ENCODE measurements around the gene TBC1D1. TPM values are rescaled to one million over a fixed set of nuclear protein-coding genes. Genes with fewer than 3 reads are reported as not detected.
"Not testable (repeated sequence)": the region's sequence is repeated elsewhere in the genome, so short reads cannot be mapped to it uniquely, and the experiment has no call there.

The TBC1D1 gene
- total and polyA plus RNA-seq, 2 donors (not counting 3 experiments of a cell fraction or from before 2014, with no cell fraction given), result 63.5 to 116 TPM

GRCh38 chr4:37975321-37975822, 84.5 kb downstream of the TBC1D1 start:
- POLR2A ChIA-PET; H2AFZ ChIP-seq (ENCODE audit: low read depth, low read length); H3K9me1 ChIP-seq (replicated peaks; ENCODE audit: control insufficient read depth, extremely low read depth, insufficient read depth, low read length); H4K20me1 ChIP-seq (replicated peaks; ENCODE audit: control insufficient read depth, extremely low read depth, insufficient read depth, low read length); H3K36me3 ChIP-seq (ENCODE audit: control insufficient read depth in 2 of 2, extremely low read depth in 1 of 2, insufficient read depth in 2 of 2, low read length in 2 of 2); FAIRE-seq; H3K9ac ChIP-seq (replicated peaks; ENCODE audit: extremely low read depth, insufficient read depth, low read length); H3K27ac ChIP-seq (ENCODE audit: insufficient read depth, low read depth, low read length); H3K4me2 ChIP-seq (ENCODE audit: insufficient read depth, low read length); H3K9me3 ChIP-seq (replicated peaks; ENCODE audit: control insufficient read depth, insufficient read depth, low read length); dilution Hi-C loops (cut with MboI; ENCODE audit: extremely low pct_ligation_motif_present, low sequenced_read_pairs); DNase-seq (ENCODE audit: low read depth, low spot score); BruUV-seq (replicated peaks); H3K27me3 ChIP-seq (ENCODE audit: control insufficient read depth in 2 of 2, insufficient read depth in 2 of 2, low read length in 2 of 2); H3K4me3 ChIP-seq (replicated peaks in 1 of 3; ENCODE audit: insufficient read depth in 1 of 3, low read depth in 1 of 3, low read length in 3 of 3): not testable (repeated sequence)
- intact Hi-C loops (cut with micrococcal nuclease), result loop anchor here (5.0 kb wide), 3 partner anchors 83 to 308 kb away; partner anchors contain the start of genes RELL1 and TBC1D1
- Histone ChIP-seq H3K4me1 (ENCODE audit: control insufficient read depth, extremely low read depth, insufficient read depth, low read length) (peaks cover 13% of the 10 kb centered on the region), H3K79me2 (ENCODE audit: control insufficient read depth, insufficient read depth, low read length) (peaks cover 16% of the 10 kb centered on the region)
- CTCF ChIA-PET, result interaction anchor here (1.6 to 1.8 kb wide), 2 partner anchors 9 to 45 kb away, joined by 4 read pairs; no protein-coding TSS in a partner anchor

GRCh38 chr4:37976507-37976906, 85.6 kb downstream of the TBC1D1 start:
- POLR2A ChIA-PET, result no interaction called here
- Histone ChIP-seq H3K27me3 (ENCODE audit: control insufficient read depth in 2 of 2, insufficient read depth in 2 of 2, low read length in 2 of 2) (no peaks in the 10 kb centered on the region), H3K9ac (replicated peaks; ENCODE audit: extremely low read depth, insufficient read depth, low read length) (peak overlapping the region; percentile 51), H3K27ac (ENCODE audit: insufficient read depth, low read depth, low read length) (no peak overlapping the region), H3K79me2 (ENCODE audit: control insufficient read depth, insufficient read depth, low read length) (peaks cover 21% of the 10 kb centered on the region), H3K9me1 (replicated peaks; ENCODE audit: control insufficient read depth, extremely low read depth, insufficient read depth, low read length) (no peaks in the 10 kb centered on the region), H2AFZ (ENCODE audit: low read depth, low read length) (peak overlapping the region; percentile 66), H4K20me1 (replicated peaks; ENCODE audit: control insufficient read depth, extremely low read depth, insufficient read depth, low read length) (no peaks in the 10 kb centered on the region), H3K4me2 (ENCODE audit: insufficient read depth, low read length) (peak overlapping the region; percentile 26), H3K36me3 (ENCODE audit: control insufficient read depth in 2 of 2, extremely low read depth in 1 of 2, insufficient read depth in 2 of 2, low read length in 2 of 2) (no peaks in the 10 kb centered on the region), H3K4me3 (replicated peaks in 1 of 3; ENCODE audit: insufficient read depth in 1 of 3, low read depth in 1 of 3, low read length in 3 of 3) (peak overlapping the region in 2 of 3 experiments; percentile 43 to 48), H3K9me3 (replicated peaks; ENCODE audit: control insufficient read depth, insufficient read depth, low read length) (no peaks in the 10 kb centered on the region), H3K4me1 (ENCODE audit: control insufficient read depth, extremely low read depth, insufficient read depth, low read length) (peaks cover 13% of the 10 kb centered on the region)
- intact Hi-C loops (cut with micrococcal nuclease), result loop anchor here (5.0 kb wide), 3 partner anchors 84 to 309 kb away; partner anchors contain the start of genes RELL1 and TBC1D1
- peak; percentile 18 for DNase-seq (ENCODE audit: low read depth, low spot score)
- TSS peak; percentile 40 for BruUV-seq (replicated peaks)
- dilution Hi-C loops (cut with MboI; ENCODE audit: extremely low pct_ligation_motif_present, low sequenced_read_pairs), result no loop called here
- CTCF ChIA-PET, result interaction anchor here (1.2 to 3.2 kb wide), 5 partner anchors 9 to 59 kb away, joined by 3 to 17 read pairs (median 4); no protein-coding TSS in a partner anchor
- TF ChIP-seq POLR2A (IDR thresholded peaks at IDR 0.05; ENCODE audit: low read depth, low read length) (no peak), FOS (IDR thresholded peaks at IDR 0.05; ENCODE audit: borderline replicate concordance, insufficient read depth, low read length) (no peak), MAX (IDR thresholded peaks at IDR 0.05; ENCODE audit: insufficient read depth, insufficient read length) (no peak), CTCF (IDR thresholded peaks at IDR 0.05; ENCODE audit: extremely low read depth in 1 of 2, insufficient read depth in 1 of 2, low read depth in 1 of 2, low read length in 2 of 2) (no peak), JUN (IDR thresholded peaks at IDR 0.05; ENCODE audit: borderline replicate concordance, insufficient read depth, insufficient read length, low read depth) (no peak), GATA2 (IDR thresholded peaks at IDR 0.05; ENCODE audit: insufficient read depth, insufficient read length, low read depth, low read length) (no peak), POLR2AphosphoS5 (IDR thresholded peaks at IDR 0.05; ENCODE audit: insufficient read depth, low read depth, low read length) (no peak), MYC (IDR thresholded peaks at IDR 0.05; ENCODE audit: low read depth, low read length) (no peak), EZH2 (IDR thresholded peaks at IDR 0.05; ENCODE audit: borderline replicate concordance, low read depth, low read length, severe bottlenecking) (no peak)
- no peak for FAIRE-seq

All from endothelial cell of umbilical vein (primary cell).